Measurements from ENCODE around the gene YIPF6. TPM values are rescaled to one million over a fixed set of nuclear protein-coding genes. Genes with fewer than 3 reads are reported as not detected.
"Not testable (repeated sequence)": the region's sequence is repeated elsewhere in the genome, so short reads cannot be mapped to it uniquely, and the experiment has no call there.

The YIPF6 gene
- total RNA-seq, 2 donors from 2014 or later, result 24.0 to 35.6 TPM

- TF ChIP-seq, protein P1, sequence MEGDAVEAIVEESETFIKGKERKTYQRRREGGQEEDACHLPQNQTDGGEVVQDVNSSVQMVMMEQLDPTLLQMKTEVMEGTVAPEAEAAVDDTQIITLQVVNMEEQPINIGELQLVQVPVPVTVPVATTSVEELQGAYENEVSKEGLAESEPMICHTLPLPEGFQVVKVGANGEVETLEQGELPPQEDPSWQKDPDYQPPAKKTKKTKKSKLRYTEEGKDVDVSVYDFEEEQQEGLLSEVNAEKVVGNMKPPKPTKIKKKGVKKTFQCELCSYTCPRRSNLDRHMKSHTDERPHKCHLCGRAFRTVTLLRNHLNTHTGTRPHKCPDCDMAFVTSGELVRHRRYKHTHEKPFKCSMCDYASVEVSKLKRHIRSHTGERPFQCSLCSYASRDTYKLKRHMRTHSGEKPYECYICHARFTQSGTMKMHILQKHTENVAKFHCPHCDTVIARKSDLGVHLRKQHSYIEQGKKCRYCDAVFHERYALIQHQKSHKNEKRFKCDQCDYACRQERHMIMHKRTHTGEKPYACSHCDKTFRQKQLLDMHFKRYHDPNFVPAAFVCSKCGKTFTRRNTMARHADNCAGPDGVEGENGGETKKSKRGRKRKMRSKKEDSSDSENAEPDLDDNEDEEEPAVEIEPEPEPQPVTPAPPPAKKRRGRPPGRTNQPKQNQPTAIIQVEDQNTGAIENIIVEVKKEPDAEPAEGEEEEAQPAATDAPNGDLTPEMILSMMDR (IDR thresholded peaks at IDR 0.05), result no peak
- Histone ChIP-seq H3K27me3 (replicated peaks; ENCODE audit: insufficient read depth) (no peaks in the 10 kb centered on the region), H3K27ac (no peak overlapping the region), H3K9me3 (no peaks in the 10 kb centered on the region), H3K4me3 (no peak overlapping the region), H3K36me3 (no peaks in the 10 kb centered on the region), H3K4me1 (ENCODE audit: control insufficient read depth in 1 of 2, low read depth in 2 of 2) (no peaks in the 10 kb centered on the region)
- DNase-seq (ENCODE audit: low spot score), result no peak
- no peak for ATAC-seq (ENCODE audit: insufficient number of reproducible peaks, low FRiP score, low read depth)
Measured at GRCh38 chrX:68506649-68507048, 7.8 kb downstream of the YIPF6 start.

DNA sequence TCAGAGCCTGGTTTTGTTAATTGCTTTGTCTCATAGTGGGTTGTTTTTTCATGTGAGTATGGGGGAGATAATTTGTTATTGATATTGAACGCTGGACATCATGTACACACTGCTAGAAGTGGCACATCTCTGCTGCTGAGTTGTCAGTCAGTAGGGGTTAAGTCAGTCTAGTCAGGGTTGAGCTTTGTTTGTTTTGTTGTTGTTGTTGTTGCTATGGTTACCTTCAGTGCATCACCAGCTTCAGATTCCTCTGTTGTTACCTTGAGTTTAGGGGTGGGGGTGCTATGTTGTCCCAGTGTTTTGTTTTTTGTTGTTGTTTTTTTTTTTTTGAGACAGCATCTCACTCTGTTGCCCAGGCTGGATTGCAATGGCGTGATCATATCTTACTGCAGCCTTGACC lies 9.9 kb downstream of the YIPF6 start:
- DNase-seq (ENCODE audit: low spot score) (no peak), ATAC-seq (ENCODE audit: insufficient number of reproducible peaks, low FRiP score, low read depth) (no peak)
- Histone ChIP-seq H3K27me3 (replicated peaks; ENCODE audit: insufficient read depth) (no peaks in the 10 kb centered on the region), H3K4me1 (ENCODE audit: control insufficient read depth in 1 of 2, low read depth in 2 of 2) (no peaks in the 10 kb centered on the region), H3K27ac (no peak overlapping the region), H3K36me3 (no peaks in the 10 kb centered on the region), H3K9me3 (no peaks in the 10 kb centered on the region), H3K4me3 (no peak overlapping the region)
- TF ChIP-seq, protein P1 (IDR thresholded peaks at IDR 0.05), result no peak

- H3K36me3 ChIP-seq, result no peaks in the 10 kb centered on the region
- H3K4me3 ChIP-seq, result no peak overlapping the region
- ATAC-seq (ENCODE audit: insufficient number of reproducible peaks, low FRiP score, low read depth), result no peak
- H3K9me3 ChIP-seq, result no peaks in the 10 kb centered on the region
- H3K27me3 ChIP-seq (replicated peaks; ENCODE audit: insufficient read depth), result no peaks in the 10 kb centered on the region
- H3K27ac ChIP-seq, result no peak overlapping the region
- H3K4me1 ChIP-seq (ENCODE audit: control insufficient read depth in 1 of 2, low read depth in 2 of 2), result no peaks in the 10 kb centered on the region
- TF ChIP-seq, protein P1 (IDR thresholded peaks at IDR 0.05), result peak; percentile 56
- DNase-seq (ENCODE audit: low spot score), result no peak
Measured at GRCh38 chrX:68511255-68511654, 12.4 kb downstream of the YIPF6 start.

- not testable (repeated sequence) for H3K27me3 ChIP-seq (replicated peaks; ENCODE audit: insufficient read depth); H3K4me3 ChIP-seq; H3K36me3 ChIP-seq; H3K4me1 ChIP-seq (ENCODE audit: control insufficient read depth in 1 of 2, low read depth in 2 of 2); H3K9me3 ChIP-seq; DNase-seq (ENCODE audit: low spot score); H3K27ac ChIP-seq; ATAC-seq (ENCODE audit: insufficient number of reproducible peaks, low FRiP score, low read depth)
Measured at GRCh38 chrX:68524680-68525079, 25.8 kb downstream of the YIPF6 start.

- H3K27ac ChIP-seq, result no peak overlapping the region
- no peaks in the 10 kb centered on the region for H3K27me3 ChIP-seq (replicated peaks; ENCODE audit: insufficient read depth)
- TF ChIP-seq, protein P1 (IDR thresholded peaks at IDR 0.05), result no peak
- no peak overlapping the region for H3K4me3 ChIP-seq
- no peak for DNase-seq (ENCODE audit: low spot score)
- H3K36me3 ChIP-seq, result peaks cover 8% of the 10 kb centered on the region
- no peaks in the 10 kb centered on the region for H3K4me1 ChIP-seq (ENCODE audit: control insufficient read depth in 1 of 2, low read depth in 2 of 2)
- H3K9me3 ChIP-seq, result no peaks in the 10 kb centered on the region
- ATAC-seq (ENCODE audit: insufficient number of reproducible peaks, low FRiP score, low read depth), result no peak
Measured at GRCh38 chrX:68532831-68533533, 34.1 kb downstream of the YIPF6 start.

GRCh38 chrX:68533656-68534055 lies 34.8 kb downstream of the YIPF6 start:
- ATAC-seq (ENCODE audit: insufficient number of reproducible peaks, low FRiP score, low read depth) (no peak), DNase-seq (ENCODE audit: low spot score) (no peak)
- peaks cover 8% of the 10 kb centered on the region for H3K36me3 ChIP-seq
- H3K27me3 ChIP-seq (replicated peaks; ENCODE audit: insufficient read depth), result no peaks in the 10 kb centered on the region
- TF ChIP-seq, protein P1 (IDR thresholded peaks at IDR 0.05), result no peak
- H3K9me3 ChIP-seq, result no peaks in the 10 kb centered on the region
- H3K27ac ChIP-seq, result no peak overlapping the region
- no peaks in the 10 kb centered on the region for H3K4me1 ChIP-seq (ENCODE audit: control insufficient read depth in 1 of 2, low read depth in 2 of 2)
- no peak overlapping the region for H3K4me3 ChIP-seq

Measured in thoracic aorta (tissue), 2 donors.